ENCODE measurements around the gene SCUBE1.

DNA sequence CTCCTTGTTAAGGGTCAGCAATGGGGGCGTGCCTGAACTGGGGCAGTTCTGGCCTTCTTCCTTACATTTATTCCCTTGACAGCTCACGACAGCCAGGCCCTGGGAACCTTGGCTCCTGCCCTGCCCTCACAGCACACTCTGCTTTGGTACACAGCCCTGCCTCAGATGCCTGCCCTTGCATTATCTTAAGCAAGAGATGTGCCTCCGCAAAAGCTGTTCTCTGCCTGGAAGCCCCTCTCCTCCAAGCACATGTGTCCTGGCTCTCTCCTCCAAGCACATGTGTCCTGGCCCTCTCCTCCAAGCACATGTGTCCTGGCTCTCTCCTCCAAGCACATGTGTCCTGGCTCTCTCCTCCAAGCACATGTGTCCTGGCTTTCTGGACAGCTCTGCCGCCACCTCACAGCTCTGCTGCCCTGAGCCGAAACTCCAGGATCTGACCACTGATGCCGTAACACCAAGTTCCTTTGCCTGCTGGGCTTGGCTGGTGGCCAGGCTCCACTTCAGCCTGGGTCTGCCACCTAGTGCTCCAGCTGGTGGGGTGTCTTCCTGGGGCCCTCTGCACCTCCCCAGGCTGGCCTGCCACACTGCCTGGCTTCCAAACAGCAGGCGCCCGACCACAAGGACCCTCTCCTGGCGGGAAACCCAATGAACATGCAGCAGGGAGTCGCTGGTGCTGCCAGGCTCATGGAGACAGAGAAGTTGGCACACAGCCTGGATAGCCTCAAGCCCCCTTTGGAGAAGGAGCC, 53.0 kb downstream of the SCUBE1 start:
- TF ChIP-seq GATA3 (IDR thresholded peaks at IDR 0.05; ENCODE audit: low read depth, low read length) = no peak
- TF ChIP-seq GATA2 (IDR thresholded peaks at IDR 0.05; ENCODE audit: low read depth, low read length) = no peak
